HepG2 (cell line): Measurements from ENCODE around the gene SIRT7. TPM values are rescaled to one million over a fixed set of nuclear protein-coding genes. Genes with fewer than 3 reads are reported as not detected.

ENCODE experiments used
- ATAC-seq: fragments of 200-7000 bp; cut with Tn5 transposase; 3 replicates; pipeline ENCODE4 v1.9.1; 2020; ENCODE audit warnings: mild to moderate bottlenecking, moderate library complexity
- BruUV-seq: library from RNA; stranded (reverse); fragments of 400-500 nt; replicated peaks from 2 replicates; lab custom pipeline; 2021; lab: Mats Ljungman, UMichigan
- CTCF ChIA-PET: fragments of 300-600 bp; formaldehyde crosslinking; extraction: SDS; loops from one replicate; lab custom pipeline; 2021; ENCODE audit warnings: low total read pairs, inconsistent platforms, low intra/inter-chr PET ratio; lab: Yijun Ruan, JAX
- POLR2A ChIA-PET: fragments of 350-600 bp; sonication (Branson Sonifier 250); formaldehyde crosslinking; loops from one replicate; lab custom pipeline; 2020; ENCODE audit warnings: antibody characterized with exemption, inconsistent platforms; lab: Yijun Ruan, JAX
- DNase-seq: peaks from one replicate; pipeline ENCODE4 v3.0.0-alpha.2; 2015; ENCODE audit warnings: low spot score
- FAIRE-seq: peaks from 3 replicates; lab custom pipeline; 2011; peaks lifted over from hg19 to GRCh38; lab: Jason Lieb, UNC
- H2AFZ ChIP-seq: one replicate; pipeline ENCODE4 v1.6.1; 2011; ENCODE audit warnings: low read length, inconsistent platforms
- H3K27ac ChIP-seq: fragments of 300-600 bp; 3 replicates; pipeline ENCODE4 v1.8.0; 2011; ENCODE audit warnings: mixed run types, mild to moderate bottlenecking, mixed read lengths, low read length, inconsistent platforms; ENCODE audit not compliant: insufficient read depth; ENCODE audit errors: extremely low read length
- H3K27me3 ChIP-seq, 2 experiments: fragments of 200-600 bp in 1 of 2; 2 replicates in 1 of 2; 3 replicates in 1 of 2; pipeline versions ENCODE4 v1.6.0 to v1.8.0; 2011; ENCODE audit warnings: low read length in 2 of 2, mild to moderate bottlenecking in 2 of 2, moderate library complexity in 2 of 2, inconsistent platforms in 1 of 2; ENCODE audit not compliant: insufficient read depth in 2 of 2, control insufficient read depth in 1 of 2
- H3K36me3 ChIP-seq, 2 experiments: fragments of 200-600 bp in 1 of 2; replicated peaks in 1 of 2; 2 replicates in 1 of 2; 3 replicates in 1 of 2; pipeline versions ENCODE4 v1.5.1 to v1.8.0; 2011; ENCODE audit warnings: low read length in 2 of 2, inconsistent platforms in 1 of 2; ENCODE audit not compliant: insufficient read depth in 2 of 2, control insufficient read depth in 1 of 2
- H3K4me1 ChIP-seq: 2 replicates; pipeline ENCODE4 v1.5.1; 2012; ENCODE audit warnings: low read length, inconsistent platforms; ENCODE audit not compliant: insufficient read depth
- H3K4me2 ChIP-seq: 2 replicates; pipeline ENCODE4 v1.6.0; 2011; ENCODE audit warnings: low read depth, low read length, inconsistent platforms
- H3K4me3 ChIP-seq, 3 experiments: fragments of 200-600 bp in 1 of 3; sonication (generic), shearing (Covaris generic) in 1 of 3; replicated peaks in 1 of 3; 2 replicates each; pipeline ENCODE4 v1.5.1; 2011 to 2016; ENCODE audit warnings: low read length in 3 of 3, inconsistent platforms in 2 of 3, low read depth in 2 of 3, mild to moderate bottlenecking in 2 of 3, control low read depth in 1 of 3, mixed read lengths in 1 of 3; ENCODE audit not compliant: insufficient read depth in 1 of 3
- H3K79me2 ChIP-seq: one replicate; pipeline ENCODE4 v1.6.1; 2011; ENCODE audit warnings: low read length, inconsistent platforms; ENCODE audit not compliant: insufficient read depth
- H3K9ac ChIP-seq: 2 replicates; pipeline ENCODE4 v1.6.0; 2011; ENCODE audit warnings: mild to moderate bottlenecking, low read depth, low read length, inconsistent platforms; ENCODE audit not compliant: insufficient read depth
- H3K9me3 ChIP-seq: 2 replicates; pipeline ENCODE4 v1.5.1; 2012; ENCODE audit warnings: mild to moderate bottlenecking, low read length
- H4K20me1 ChIP-seq: 2 replicates; pipeline ENCODE4 v1.6.0; 2011; ENCODE audit warnings: inconsistent platforms, mild to moderate bottlenecking, low read length, moderate library complexity; ENCODE audit not compliant: insufficient read depth
- HOXA3 ChIP-seq: sonication (generic); formaldehyde crosslinking; IDR thresholded peaks from 2 replicates; pipeline ENCODE4 v1.5.0; 2020; ENCODE audit warnings: missing genetic modification reagents
- RBM39 ChIP-seq: fragments of 200-400 bp; formaldehyde crosslinking; IDR thresholded peaks from one replicate; pipeline ENCODE4 v1.6.1; 2018; ENCODE audit warnings: antibody characterized with exemption, mild to moderate bottlenecking, low read depth, low read length; ENCODE audit not compliant: poor library complexity, severe bottlenecking
- SALL1 ChIP-seq: sonication (generic); formaldehyde crosslinking; IDR thresholded peaks from 2 replicates; pipeline ENCODE4 v1.8.0; 2022; ENCODE audit warnings: mild to moderate bottlenecking, missing genetic modification reagents
- TAF15 ChIP-seq: fragments of 200-400 bp; formaldehyde crosslinking; IDR thresholded peaks from one replicate; pipeline ENCODE4 v1.6.1; 2018; ENCODE audit warnings: mild to moderate bottlenecking, low read depth, low read length; ENCODE audit not compliant: poor library complexity, severe bottlenecking
- TCF12 ChIP-seq, 2 experiments: fragments of 450-650 bp in 1 of 2; sonication (generic) in 1 of 2; formaldehyde crosslinking in 1 of 2; IDR thresholded peaks; 2 replicates each; pipeline versions ENCODE4 v1.6.1 to v1.8.0; 2017 to 2022; ENCODE audit warnings: antibody characterized with exemption in 1 of 2, mild to moderate bottlenecking in 1 of 2, missing genetic modification reagents in 1 of 2, moderate library complexity in 1 of 2
- U2AF1 ChIP-seq: fragments of 200-400 bp; formaldehyde crosslinking; optimal IDR thresholded peaks from 2 replicates; pipeline ENCODE3; 2017; ENCODE audit warnings: mild to moderate bottlenecking, low read depth, low read length
- ZFAT ChIP-seq: sonication (generic); formaldehyde crosslinking; conservative IDR thresholded peaks from 2 replicates; pipeline ENCODE4 v1.8.1; 2023; ENCODE audit warnings: missing genetic modification reagents, inconsistent platforms
- ZNF143 ChIP-seq: sonication (generic); formaldehyde crosslinking; IDR thresholded peaks from 2 replicates; pipeline ENCODE4 v1.4.0; 2020; ENCODE audit warnings: missing genetic modification reagents
- ZNF317 ChIP-seq: sonication (generic); formaldehyde crosslinking; IDR thresholded peaks from 2 replicates; pipeline ENCODE4 v1.5.0; 2020; ENCODE audit warnings: mild to moderate bottlenecking, missing genetic modification reagents
- ZNF780A ChIP-seq: sonication (generic); formaldehyde crosslinking; IDR thresholded peaks from 2 replicates; pipeline ENCODE4 v1.8.0; 2022; ENCODE audit warnings: mild to moderate bottlenecking, missing genetic modification reagents, moderate library complexity
- WGBS: methylation state at CpG from one replicate; pipeline ENCODE4 v1.1.6; 2017; ENCODE audit warnings: low lambda C conversion rate; 5-methylcytosine and 5-hydroxymethylcytosine counted together
- in situ Hi-C: cut with HindIII; loops from 2 replicates; pipeline ENCODE4 v1.10.0; 2017; ENCODE audit warnings: low pct_unique_long_range_greater_than_20kb; ENCODE audit not compliant: extremely low pct_ligation_motif_present
- intact Hi-C: fragments of 100-400 bp; cut with micrococcal nuclease; formaldehyde crosslinking; loops from one replicate; pipeline ENCODE4 v1.10.0; 2022; ENCODE audit not compliant: unreplicated experiment
- polyA plus RNA-seq, 8 experiments: library from polyadenylated mRNA; depleted of rRNA in 3 of 8; stranded (reverse) in 7 of 8; unstranded in 1 of 8; fragments of >200 nt; fragmentation: Illumina TruSeq in 4 of 8; extraction: Trizol in 4 of 8; gene quantifications; 2 replicates each; pipeline versions ENCODE4 v1.2.1 to v1.2.3, GENCODE V29; 2011 to 2016; ENCODE audit warnings: low read depth in 4 of 8, missing spikeins in 1 of 8, mixed read lengths in 1 of 8; ENCODE audit not compliant: insufficient read depth in 1 of 8
- total RNA-seq, 5 experiments: library from RNA; depleted of rRNA; stranded (reverse); fragments of >200 nt; fragmentation: Illumina TruSeq; extraction: Trizol; gene quantifications; 2 replicates each; pipeline ENCODE4 v1.2.3, GENCODE V29; 2016; ENCODE audit warnings: low read depth in 1 of 5
- TF ChIP-seq, protein P1 (sequence below): IDR thresholded peaks from 2 replicates; pipeline ENCODE4 v1.6.1; 2016; ENCODE audit warnings: missing biosample characterization, missing genetic modification reagents, low read depth
- TF ChIP-seq, protein P2 (sequence below): sonication (generic); formaldehyde crosslinking; IDR thresholded peaks from 2 replicates; pipeline ENCODE4 v1.8.0; 2022; ENCODE audit warnings: missing genetic modification reagents, mild to moderate bottlenecking, moderate library complexity, borderline replicate concordance
- TF ChIP-seq, protein P3 (sequence below): fragments of 450-650 bp; IDR thresholded peaks from 2 replicates; pipeline ENCODE4 v1.6.1; 2017

Gene SIRT7
- total and polyA plus RNA-seq, 2 of the 13 experiments (the other 11 are each of a cell fraction or from before 2014, with no cell fraction given) = 8.3 to 24.8 TPM

DNA sequence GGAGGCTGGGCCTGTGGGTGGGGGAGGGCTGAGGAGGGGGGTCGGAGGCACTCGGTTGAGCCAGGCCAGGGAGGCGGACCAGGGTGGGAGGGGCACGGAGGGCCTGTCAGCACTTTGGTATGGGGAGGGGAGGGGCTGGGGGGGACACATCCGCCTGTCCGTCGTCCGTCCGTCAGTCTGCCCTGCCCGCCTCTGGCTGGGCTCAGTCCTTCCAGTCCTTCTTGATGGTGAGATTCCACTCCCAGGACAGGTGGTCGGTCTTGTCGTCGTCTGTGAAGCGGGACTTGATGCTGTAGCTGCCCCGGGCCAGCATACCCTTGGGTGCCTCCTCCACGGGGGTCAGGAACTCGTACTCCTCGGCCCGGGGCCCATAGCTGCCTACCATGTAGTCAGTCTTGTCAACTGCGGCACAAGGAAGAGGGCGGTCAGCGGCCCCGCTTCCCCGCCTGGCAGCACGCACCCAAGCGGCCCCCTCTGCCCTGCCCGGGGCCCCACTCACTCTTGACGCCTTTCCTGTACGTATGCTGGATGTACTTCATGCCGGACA lies 49.2 kb downstream of the SIRT7 start (continued):
- TF ChIP-seq ZNF317 (no peak), RBM39 (peak; percentile 37)

DNA sequence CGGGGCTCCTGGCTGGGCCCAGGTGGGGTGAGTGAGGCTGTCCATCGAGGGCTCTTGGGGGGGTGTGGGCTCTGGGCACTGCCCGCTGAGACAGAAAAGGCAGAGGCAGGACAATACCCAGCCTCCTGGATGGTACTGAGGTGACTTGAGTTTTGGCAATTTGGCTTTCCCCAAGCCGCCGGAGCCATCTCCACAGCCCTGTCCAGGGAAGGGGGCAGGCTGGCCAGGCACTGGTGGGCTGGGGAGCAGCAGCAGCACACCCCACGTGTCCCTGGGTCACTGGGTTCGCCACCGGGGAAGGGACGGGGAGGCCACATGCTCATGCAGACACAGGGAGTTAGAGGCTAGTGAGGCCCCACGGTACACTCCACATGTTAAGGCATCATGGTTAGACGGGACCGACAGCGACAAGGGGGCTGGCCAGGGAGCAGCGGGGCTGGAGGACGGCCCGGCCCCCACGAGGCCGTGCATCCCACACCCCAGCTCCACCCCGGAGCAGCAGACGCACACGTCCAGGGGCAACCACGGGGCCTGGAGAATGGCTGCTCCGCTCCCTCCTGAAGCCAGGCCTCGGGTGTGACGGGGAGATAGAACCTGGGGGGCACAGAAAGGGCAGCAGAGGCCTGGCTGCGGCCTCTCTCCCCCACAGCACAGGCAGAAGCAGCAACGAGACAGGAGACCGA lies 49.8 kb downstream of the SIRT7 start:
- peaks cover 18 to 35% of the 10 kb centered on the region in 2 experiments for H3K36me3 ChIP-seq
- no peak overlapping the region for H3K4me3 ChIP-seq
- DNase-seq (no peak), FAIRE-seq (no peak), ATAC-seq (peak; percentile 3)
- no peak overlapping the region for H2AFZ ChIP-seq
- no peaks in the 10 kb centered on the region for H3K27me3 ChIP-seq
- peaks cover 53% of the 10 kb centered on the region; the same call in 1 of the 2 replicates for H4K20me1 ChIP-seq
- 0 out of 2 replicates have a peak overlapping the region, but pooled peaks have one; percentile 1 for H3K9ac ChIP-seq
- no peak overlapping the region for H3K4me2 ChIP-seq
- no TSS peak for BruUV-seq
- ChIA-PET CTCF (no interaction called here), POLR2A (interaction anchor here (1.1 to 3.8 kb wide), 7 partner anchors 10 to 236 kb away, joined by 3 to 15 read pairs (median 8); partner anchors contain the start of genes CENPX, LRRC45, MAFG and NPB)
- WGBS = 93% methylated on average over 23 of the region's 28 CpGs
- H3K79me2 ChIP-seq = peaks cover 38% of the 10 kb centered on the region
- in situ Hi-C loops = no loop called here
- peaks cover 87% of the 10 kb centered on the region for H3K4me1 ChIP-seq
- peak overlapping the region; percentile 45 for H3K27ac ChIP-seq
- H3K9me3 ChIP-seq = no peaks in the 10 kb centered on the region
- intact Hi-C loops = loop anchor here (5.0 kb wide), 1 partner anchor 154 kb away; the partner anchor contains the start of genes CENPX and LRRC45
- TF ChIP-seq TAF15 (peak; percentile 52), TCF12 (IDR thresholded peaks at IDR 0.05) (no peak), TCF12 (CRISPR knock-in tag; IDR thresholded peaks at IDR 0.05) (0 out of 2 replicates have a peak, but pooled peaks have one; percentile 68), ZFAT (CRISPR knock-in tag) (no peak), SALL1 (CRISPR knock-in tag) (peak; percentile 62; the same call in 1 of the 2 replicates), ZNF143 (CRISPR knock-in tag) (no peak), U2AF1 (no peak), HOXA3 (CRISPR knock-in tag) (peak; percentile 11; the same call in 1 of the 2 replicates), ZNF780A (CRISPR knock-in tag) (no peak)
- TF ChIP-seq, protein P1, sequence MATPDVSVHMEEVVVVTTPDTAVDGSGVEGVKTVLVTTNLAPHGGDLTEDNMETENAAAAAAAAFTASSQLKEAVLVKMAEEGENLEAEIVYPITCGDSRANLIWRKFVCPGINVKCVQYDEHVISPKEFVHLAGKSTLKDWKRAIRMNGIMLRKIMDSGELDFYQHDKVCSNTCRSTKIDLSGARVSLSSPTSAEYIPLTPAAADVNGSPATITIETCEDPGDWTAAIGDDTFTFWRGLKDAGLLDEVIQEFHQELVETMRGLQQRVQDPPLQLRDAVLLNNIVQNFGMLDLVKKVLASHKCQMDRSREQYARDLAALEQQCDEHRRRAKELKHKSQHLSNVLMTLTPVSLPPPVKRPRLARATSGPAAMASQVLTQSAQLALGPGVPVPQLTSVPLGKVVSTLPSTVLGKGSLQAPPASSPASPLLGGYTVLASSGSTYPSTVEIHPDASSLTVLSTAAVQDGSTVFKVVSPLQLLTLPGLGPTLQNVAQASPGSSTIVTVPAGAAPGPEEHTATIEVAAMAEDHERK (CRISPR knock-in tag) = no peak
- TF ChIP-seq, protein P2, sequence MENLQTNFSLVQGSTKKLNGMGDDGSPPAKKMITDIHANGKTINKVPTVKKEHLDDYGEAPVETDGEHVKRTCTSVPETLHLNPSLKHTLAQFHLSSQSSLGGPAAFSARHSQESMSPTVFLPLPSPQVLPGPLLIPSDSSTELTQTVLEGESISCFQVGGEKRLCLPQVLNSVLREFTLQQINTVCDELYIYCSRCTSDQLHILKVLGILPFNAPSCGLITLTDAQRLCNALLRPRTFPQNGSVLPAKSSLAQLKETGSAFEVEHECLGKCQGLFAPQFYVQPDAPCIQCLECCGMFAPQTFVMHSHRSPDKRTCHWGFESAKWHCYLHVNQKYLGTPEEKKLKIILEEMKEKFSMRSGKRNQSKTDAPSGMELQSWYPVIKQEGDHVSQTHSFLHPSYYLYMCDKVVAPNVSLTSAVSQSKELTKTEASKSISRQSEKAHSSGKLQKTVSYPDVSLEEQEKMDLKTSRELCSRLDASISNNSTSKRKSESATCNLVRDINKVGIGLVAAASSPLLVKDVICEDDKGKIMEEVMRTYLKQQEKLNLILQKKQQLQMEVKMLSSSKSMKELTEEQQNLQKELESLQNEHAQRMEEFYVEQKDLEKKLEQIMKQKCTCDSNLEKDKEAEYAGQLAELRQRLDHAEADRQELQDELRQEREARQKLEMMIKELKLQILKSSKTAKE (CRISPR knock-in tag) = peak; percentile 45
- TF ChIP-seq, protein P3, sequence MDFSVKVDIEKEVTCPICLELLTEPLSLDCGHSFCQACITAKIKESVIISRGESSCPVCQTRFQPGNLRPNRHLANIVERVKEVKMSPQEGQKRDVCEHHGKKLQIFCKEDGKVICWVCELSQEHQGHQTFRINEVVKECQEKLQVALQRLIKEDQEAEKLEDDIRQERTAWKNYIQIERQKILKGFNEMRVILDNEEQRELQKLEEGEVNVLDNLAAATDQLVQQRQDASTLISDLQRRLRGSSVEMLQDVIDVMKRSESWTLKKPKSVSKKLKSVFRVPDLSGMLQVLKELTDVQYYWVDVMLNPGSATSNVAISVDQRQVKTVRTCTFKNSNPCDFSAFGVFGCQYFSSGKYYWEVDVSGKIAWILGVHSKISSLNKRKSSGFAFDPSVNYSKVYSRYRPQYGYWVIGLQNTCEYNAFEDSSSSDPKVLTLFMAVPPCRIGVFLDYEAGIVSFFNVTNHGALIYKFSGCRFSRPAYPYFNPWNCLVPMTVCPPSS = no peak
